ENCODE results near the gene SLC36A3. TPM values are rescaled to one million over a fixed set of nuclear protein-coding genes. Genes with fewer than 3 reads are reported as not detected.

The SLC36A3 gene
- total RNA-seq, 4 donors from 2014 or later = not detected

DNA sequence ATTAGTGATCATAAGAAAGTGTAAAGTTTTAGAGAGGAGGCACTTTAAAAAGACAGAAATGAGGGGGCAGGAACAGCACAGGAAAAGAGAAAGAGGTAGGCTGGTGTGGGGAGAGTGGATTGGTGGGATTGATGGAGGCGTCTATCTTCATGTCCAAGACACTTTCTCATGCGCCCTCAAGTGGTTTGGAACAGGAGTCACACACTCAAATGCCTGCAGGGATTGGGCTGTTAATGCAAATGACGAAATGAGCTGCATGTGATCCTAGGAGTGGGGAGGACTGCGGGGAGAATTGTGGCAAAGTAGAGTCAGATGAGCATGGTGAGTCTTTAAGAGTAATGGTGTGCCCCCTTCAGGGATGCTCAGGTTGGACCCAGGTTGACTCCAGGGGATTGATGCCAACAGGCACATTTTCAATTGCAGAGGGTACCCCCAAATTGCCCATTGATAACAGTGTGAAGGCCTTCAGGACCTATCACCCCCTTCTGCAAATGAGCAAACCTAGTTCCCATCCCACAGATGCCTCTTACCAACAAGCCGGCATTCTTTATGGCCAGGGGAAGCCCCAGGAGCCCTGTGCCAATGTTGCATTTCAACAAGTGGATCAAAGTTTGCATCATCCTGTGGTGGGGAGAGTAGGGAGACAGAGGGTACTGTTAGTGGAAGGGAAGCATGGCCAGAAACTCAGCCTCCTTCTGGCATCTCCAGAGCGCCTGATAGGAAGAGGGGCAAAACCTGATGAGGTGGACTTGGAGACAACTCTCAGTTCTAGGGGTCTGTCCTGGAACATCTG, 5.3 kb downstream of the SLC36A3 start:
- Histone ChIP-seq H3K4me3 (no peak overlapping the region), H3K4me1 (no peaks in the 10 kb centered on the region), H3K27me3 (peaks cover 12% of the 10 kb centered on the region), H3K36me3 (no peaks in the 10 kb centered on the region), H3K27ac (no peak overlapping the region), H3K9me3 (no peaks in the 10 kb centered on the region)
- no peak for TF ChIP-seq POLR2AphosphoS5 (IDR thresholded peaks at IDR 0.05)
- TF ChIP-seq, protein P1, sequence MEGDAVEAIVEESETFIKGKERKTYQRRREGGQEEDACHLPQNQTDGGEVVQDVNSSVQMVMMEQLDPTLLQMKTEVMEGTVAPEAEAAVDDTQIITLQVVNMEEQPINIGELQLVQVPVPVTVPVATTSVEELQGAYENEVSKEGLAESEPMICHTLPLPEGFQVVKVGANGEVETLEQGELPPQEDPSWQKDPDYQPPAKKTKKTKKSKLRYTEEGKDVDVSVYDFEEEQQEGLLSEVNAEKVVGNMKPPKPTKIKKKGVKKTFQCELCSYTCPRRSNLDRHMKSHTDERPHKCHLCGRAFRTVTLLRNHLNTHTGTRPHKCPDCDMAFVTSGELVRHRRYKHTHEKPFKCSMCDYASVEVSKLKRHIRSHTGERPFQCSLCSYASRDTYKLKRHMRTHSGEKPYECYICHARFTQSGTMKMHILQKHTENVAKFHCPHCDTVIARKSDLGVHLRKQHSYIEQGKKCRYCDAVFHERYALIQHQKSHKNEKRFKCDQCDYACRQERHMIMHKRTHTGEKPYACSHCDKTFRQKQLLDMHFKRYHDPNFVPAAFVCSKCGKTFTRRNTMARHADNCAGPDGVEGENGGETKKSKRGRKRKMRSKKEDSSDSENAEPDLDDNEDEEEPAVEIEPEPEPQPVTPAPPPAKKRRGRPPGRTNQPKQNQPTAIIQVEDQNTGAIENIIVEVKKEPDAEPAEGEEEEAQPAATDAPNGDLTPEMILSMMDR (IDR thresholded peaks at IDR 0.05) = peak; percentile 22 to 67 (median 40)
- 35 to 100% methylated on average over 1 to 5 of the region's 6 CpGs for WGBS, 2 donors (ENCODE audit: low coverage in 1 of 2)
- ATAC-seq = no peak

DNA sequence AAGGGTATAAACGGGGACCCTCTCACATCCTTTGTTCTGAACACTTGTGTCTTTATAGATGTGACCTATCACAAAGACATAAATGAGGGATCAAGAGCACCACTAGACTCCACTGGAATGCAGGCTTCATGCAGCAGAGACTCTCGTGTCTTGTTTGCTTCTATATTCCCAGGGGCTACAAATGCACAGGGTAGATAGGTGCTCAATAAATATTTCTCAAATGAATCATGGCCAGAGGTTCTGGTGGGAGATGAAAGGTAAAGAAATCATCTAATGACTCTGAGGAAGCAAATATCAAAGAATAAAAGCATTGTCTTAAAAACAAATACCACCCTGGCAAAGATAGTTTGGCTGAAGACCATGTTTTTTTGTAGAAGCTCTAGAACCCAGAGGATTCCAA, 6.6 kb downstream of the SLC36A3 start:
- WGBS, 2 donors (ENCODE audit: low coverage in 1 of 2) = 86 to 100% methylated on average over 1 to 2 of the region's 2 CpGs
- no peak for ATAC-seq
- Histone ChIP-seq H3K36me3 (no peaks in the 10 kb centered on the region), H3K27ac (no peak overlapping the region), H3K4me1 (no peaks in the 10 kb centered on the region), H3K27me3 (peaks cover 12% of the 10 kb centered on the region), H3K9me3 (no peaks in the 10 kb centered on the region), H3K4me3 (no peak overlapping the region)
- TF ChIP-seq POLR2A (IDR thresholded peaks at IDR 0.05) = no peak
- TF ChIP-seq POLR2AphosphoS5 (IDR thresholded peaks at IDR 0.05) = no peak
- TF ChIP-seq, protein P1 (IDR thresholded peaks at IDR 0.05) = no peak
- no peak for TF ChIP-seq EP300 (IDR thresholded peaks at IDR 0.05)

- no peak for ATAC-seq
- no peaks in the 10 kb centered on the region for H3K4me1 ChIP-seq
These were observed 7.1 kb downstream of the SLC36A3 start for GRCh38 chr5:151296478-151296830.

GRCh38 chr5:151295791-151296477, 7.6 kb downstream of the SLC36A3 start:
- 29 to 34% methylated on average over 3 to 7 of the region's 7 CpGs for WGBS, 2 donors (ENCODE audit: low coverage in 1 of 2)
- H3K9me3 ChIP-seq = no peaks in the 10 kb centered on the region
- no peak for TF ChIP-seq EP300 (IDR thresholded peaks at IDR 0.05)
- no peak for TF ChIP-seq POLR2A (IDR thresholded peaks at IDR 0.05)
- TF ChIP-seq, protein P1 (IDR thresholded peaks at IDR 0.05) = no peak
- TF ChIP-seq POLR2AphosphoS5 (IDR thresholded peaks at IDR 0.05) = no peak
- no peak for ATAC-seq
- no peak overlapping the region for H3K4me3 ChIP-seq
- no peaks in the 10 kb centered on the region for H3K4me1 ChIP-seq
- H3K27ac ChIP-seq = no peak overlapping the region
- no peaks in the 10 kb centered on the region for H3K36me3 ChIP-seq
- peaks cover 7% of the 10 kb centered on the region for H3K27me3 ChIP-seq

More at GRCh38 chr5:151296478-151296830, 7.1 kb downstream of the SLC36A3 start:
- peaks cover 12% of the 10 kb centered on the region for H3K27me3 ChIP-seq
- TF ChIP-seq POLR2A (IDR thresholded peaks at IDR 0.05) (no peak), POLR2AphosphoS5 (IDR thresholded peaks at IDR 0.05) (no peak), EP300 (IDR thresholded peaks at IDR 0.05) (no peak)
- TF ChIP-seq, protein P1 (IDR thresholded peaks at IDR 0.05) = no peak
- H3K4me3 ChIP-seq = no peak overlapping the region
- H3K9me3 ChIP-seq = no peaks in the 10 kb centered on the region
- H3K27ac ChIP-seq = no peak overlapping the region
- H3K36me3 ChIP-seq = no peaks in the 10 kb centered on the region
- 80% methylated on average over 1 of the region's 1 CpG; no CpG with 5 or more reads in 1 of the 2 donors for WGBS, 2 donors (ENCODE audit: low coverage in 1 of 2)

DNA sequence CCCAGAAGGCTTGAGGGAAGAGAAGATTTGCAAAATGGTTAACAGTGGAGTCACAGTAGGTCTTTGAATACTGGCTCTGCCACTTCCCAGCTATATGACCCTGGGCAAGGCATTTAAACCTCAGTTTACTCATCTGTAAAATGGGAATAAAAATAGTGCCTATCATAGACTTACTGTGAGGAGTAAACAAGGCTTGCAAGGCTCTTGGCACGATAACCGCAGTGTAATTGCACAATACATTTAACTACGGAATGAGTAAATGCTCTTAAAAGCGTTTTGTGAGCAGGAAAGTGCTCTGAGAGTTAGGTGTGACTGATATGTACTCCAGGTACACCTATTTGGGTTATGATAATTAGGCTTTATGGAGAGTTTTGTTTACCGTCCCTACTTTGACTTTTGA, 8.4 kb downstream of the SLC36A3 start:
- H3K9me3 ChIP-seq = no peaks in the 10 kb centered on the region
- TF ChIP-seq POLR2A (IDR thresholded peaks at IDR 0.05) (no peak), EP300 (IDR thresholded peaks at IDR 0.05) (no peak), POLR2AphosphoS5 (IDR thresholded peaks at IDR 0.05) (no peak)
- TF ChIP-seq, protein P1 (IDR thresholded peaks at IDR 0.05) = no peak
- no peaks in the 10 kb centered on the region for H3K36me3 ChIP-seq
- H3K4me1 ChIP-seq = no peaks in the 10 kb centered on the region
- H3K4me3 ChIP-seq = no peak overlapping the region
- WGBS, 2 donors (ENCODE audit: low coverage in 1 of 2) = 71 to 83% methylated on average over 5 of the region's 5 CpGs
- no peak overlapping the region for H3K27ac ChIP-seq
- peaks cover 1% of the 10 kb centered on the region for H3K27me3 ChIP-seq
- no peak for ATAC-seq

Data from gastroesophageal sphincter (tissue), 4 donors.